Inflammatory macrophage treated with lipopolysaccharide for 1 hour (primary cell): ENCODE measurements around the gene TRAPPC5.

Source experiments
- DNase-seq, 2 donors: peaks; one replicate each; pipeline ENCODE4 v3.0.0-alpha.2; 2020 to 2022

Gene TRAPPC5

DNA sequence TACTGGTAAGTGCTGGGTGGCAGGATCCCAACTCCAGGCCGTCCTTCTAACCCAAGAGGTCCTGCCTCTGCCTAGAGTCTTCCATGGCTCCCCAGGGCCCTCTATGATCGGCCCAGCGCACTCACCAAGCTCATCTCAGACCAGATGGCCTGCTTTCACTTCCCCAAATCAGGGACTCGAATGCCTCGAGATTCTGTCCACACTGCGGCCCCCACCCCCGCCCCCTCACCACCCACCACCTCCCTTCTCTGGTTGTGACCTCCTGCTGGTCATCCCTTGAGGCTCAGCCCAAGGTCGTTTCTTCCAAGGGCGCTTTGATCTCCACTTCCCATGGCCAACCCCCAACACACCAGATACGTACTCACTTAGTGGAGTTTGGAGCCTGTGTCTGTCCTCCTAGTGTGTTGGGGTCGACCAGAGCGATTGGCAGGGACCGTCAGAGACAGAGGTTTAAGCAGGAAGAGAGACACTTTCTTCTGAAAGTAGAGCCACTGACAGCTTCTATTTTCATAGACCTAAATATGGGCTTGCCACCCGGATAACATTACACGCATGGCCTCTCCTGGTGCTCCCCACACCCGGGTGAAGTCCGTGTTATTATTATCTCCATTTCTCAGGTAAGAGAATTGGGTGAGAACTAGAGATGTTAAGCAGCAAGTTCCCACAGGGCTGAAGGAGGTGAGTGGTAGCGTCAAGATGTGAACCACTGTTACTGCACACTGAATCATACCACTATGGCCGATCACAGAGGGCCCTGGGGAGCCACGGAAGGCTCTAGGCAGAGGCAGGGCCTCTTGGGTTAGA is 21.2 kb downstream of the TRAPPC5 start, which contains the start of gene FCER2:
TSS of gene FCER2 (minus strand) at position 478 of the 804 bp plus-strand sequence. CDS start 2,371 bp downstream, outside the sequence.
- peak; percentile 42 to 46 for DNase-seq

DNA sequence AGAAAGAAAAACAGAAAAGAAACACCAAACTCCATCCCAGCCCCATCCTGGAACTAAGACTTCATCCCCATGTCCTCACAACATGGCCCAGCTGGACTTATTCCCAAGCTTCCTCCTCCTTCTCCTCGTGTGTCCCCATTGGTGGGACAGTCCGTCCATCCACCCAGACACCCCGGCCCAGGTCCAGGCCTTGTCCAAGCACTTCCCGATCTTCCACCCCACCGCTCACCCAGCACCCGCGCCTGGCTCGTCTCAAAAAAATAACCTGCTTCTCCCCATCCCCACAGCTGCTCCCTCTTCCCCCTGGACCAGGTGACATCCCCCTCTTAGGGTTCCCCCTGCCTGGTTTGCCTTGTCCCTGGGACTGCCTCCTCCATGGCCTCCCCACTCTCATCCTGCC is 22.7 kb downstream of the TRAPPC5 start:
- DNase-seq = no peak

DNA sequence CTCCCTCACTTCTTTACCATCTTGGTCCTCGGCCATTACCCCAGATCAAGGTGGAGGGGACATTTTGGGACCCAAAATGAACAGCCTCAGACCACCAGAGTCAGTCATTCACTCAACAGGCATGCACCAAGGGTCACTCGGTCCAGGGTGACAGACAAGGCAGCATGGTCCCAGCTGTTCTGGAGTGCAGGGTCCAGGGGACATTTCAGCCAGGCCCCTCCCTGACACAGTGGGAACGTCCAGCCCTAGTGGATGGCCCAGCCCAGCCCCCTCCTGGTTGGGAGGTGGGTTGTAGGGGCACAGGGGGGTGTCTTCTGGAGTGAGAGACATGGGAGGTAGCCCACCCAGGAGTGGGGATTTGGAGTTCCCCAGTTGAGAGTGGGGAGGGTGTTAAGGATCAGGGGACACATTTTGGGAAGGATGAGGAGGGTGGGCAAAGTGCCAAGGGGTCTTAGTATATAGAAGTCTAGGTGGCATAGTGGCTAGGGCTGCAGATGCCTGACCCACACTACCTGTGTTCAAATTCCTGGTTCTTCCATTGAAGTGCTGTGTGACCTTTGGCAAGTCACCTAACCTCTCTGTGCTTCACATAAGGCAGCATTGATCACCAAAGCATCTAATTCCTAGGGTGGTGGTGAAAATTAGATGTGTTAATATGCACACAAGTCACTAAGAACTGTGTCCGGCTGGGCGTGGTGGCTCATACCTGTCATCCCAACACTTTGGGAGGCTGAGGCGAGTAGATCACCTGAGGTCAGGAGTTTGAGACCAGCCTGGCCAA is 23.8 kb downstream of the TRAPPC5 start:
- no peak for DNase-seq

DNA sequence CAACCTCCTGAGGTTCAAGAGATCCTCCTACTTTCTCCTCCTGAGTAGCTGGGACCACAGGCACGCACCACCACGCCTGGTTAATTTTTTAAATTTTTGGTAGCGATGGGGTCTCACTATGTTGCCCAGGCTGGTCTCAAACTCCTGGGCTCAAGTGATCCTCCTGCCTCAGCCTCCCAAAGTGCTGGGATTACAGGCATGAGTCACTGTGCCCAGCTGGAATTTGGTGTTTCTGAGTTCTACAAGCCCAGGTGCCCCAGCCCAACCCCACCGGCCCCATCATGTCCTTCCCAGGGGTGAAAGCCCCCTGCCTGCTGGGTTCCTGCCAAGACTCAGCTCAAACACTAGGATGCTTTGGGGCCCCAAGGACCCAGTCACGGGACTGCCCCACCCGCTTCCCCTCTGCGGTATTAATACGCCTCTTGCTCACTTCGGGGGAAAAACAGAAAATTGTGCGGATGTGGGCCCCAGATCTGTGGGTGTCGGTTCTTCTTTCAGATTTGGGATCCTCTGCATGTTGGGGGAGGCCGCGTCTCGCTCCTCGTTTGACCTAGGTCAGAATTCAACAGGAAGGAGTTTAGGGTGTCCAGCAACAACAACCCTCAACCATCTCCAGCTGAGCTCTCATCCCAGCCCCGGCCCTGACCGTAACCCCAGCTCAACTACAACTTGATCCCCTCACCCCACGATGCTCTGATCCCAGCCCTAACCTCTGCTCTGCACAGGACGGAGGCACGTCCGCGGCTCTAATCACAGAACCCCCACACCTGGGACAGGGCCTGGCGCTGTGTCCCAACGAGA is 25.0 kb downstream of the TRAPPC5 start:
- DNase-seq = peak; percentile 94 to 96

- peak; percentile 38 to 52 for DNase-seq
These were observed 25.7 kb downstream of the TRAPPC5 start for GRCh38 chr19:7706188-7706954.

DNA sequence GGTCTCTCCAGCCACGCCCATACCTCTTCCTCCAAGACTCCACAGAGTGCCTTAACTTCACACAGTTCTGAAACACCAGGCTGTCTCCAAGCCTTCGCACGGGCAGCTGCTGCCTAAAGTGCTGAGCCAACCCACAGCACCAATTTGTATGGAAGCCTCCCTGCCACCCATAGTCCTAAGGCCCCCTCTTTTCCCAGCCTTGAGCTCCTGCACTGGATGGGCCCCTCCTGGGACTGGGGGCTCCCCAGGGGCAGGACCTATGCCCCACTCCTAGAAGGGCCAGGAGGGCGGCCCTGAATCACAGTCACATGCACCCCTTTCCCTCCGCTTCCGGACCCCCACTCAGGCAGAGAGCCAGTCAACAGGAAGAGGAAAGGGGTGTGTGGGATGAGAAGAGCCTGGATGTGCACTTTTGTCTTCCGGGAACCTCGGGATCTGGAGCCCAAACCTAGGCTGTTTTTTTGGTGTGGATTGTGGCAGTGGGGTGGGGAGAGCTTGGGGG is 26.4 kb downstream of the TRAPPC5 start:
- DNase-seq = peak in 1 of 2 donors; percentile 41

DNA sequence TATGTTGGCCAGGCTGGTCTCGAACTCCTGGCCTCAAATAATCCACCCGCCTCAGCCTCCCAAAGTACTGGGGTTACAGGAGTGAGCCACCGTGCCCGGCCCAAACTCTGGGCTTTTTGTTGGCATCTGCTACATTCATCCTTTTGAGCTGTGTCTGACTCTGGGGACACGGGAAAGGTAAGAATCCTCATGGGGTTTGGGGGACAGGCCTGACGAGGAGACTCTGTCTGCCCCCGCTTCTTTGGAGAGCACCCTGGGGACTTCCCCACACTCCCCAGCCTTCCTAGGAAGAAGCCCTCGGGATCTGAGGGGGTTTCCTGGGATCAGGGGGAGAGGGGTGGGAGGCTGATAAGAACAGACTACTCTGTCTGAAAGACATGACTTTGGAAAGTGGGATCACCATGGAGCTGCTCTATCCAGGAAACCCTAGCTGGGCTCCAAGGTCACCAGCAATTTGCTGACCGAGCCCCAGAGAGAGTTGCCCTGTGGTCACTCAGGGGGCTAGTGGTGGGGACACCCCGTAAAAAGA is 29.4 kb downstream of the TRAPPC5 start:
- no peak for DNase-seq

DNA sequence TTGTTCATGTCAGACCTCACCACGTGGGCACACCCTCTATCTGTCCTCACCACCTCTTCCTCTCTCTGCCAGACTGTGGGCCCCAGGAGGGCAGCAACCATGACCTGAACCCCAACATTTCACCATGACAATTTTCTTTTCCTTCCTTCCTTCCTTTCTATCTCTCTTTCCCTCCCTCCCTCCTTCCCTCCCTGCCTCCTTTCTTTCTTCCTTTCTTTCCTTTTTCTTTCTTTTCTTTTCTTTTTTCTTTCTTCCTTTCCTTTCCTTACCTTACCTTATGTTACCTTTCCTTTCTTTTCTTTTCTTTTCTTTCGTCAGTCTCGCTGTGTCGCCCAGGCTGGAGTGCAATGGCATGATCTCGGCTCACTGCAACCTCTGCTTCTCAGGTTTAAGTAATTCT is 30.0 kb downstream of the TRAPPC5 start:
- no peak for DNase-seq

- DNase-seq = no peak
These were observed 35.0 kb downstream of the TRAPPC5 start for GRCh38 chr19:7715671-7716070.

DNA sequence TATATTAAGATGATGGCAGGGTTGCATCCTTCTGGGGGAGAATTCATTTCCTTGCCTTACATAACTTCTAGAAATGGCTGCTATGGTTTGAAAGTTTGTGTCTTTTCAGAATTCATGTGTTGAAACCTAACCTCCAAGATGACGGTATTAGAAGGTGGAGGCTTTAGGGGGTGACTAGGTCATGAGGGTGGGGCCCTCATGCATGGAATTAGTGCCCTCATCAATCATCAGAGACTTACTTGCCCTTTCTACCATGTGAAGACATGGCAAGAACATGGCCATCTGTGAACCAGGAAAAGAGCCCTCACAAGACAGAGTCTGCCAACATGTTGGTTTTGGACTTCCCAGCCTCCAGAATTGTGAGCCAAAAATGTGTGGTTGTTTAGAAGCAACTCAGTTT is 36.1 kb downstream of the TRAPPC5 start:
- no peak for DNase-seq

- DNase-seq = no peak
These were observed 38.0 kb downstream of the TRAPPC5 start for GRCh38 chr19:7718668-7719067.

GRCh38 chr19:7720351-7720750 is 39.7 kb downstream of the TRAPPC5 start:
- no peak for DNase-seq

DNA sequence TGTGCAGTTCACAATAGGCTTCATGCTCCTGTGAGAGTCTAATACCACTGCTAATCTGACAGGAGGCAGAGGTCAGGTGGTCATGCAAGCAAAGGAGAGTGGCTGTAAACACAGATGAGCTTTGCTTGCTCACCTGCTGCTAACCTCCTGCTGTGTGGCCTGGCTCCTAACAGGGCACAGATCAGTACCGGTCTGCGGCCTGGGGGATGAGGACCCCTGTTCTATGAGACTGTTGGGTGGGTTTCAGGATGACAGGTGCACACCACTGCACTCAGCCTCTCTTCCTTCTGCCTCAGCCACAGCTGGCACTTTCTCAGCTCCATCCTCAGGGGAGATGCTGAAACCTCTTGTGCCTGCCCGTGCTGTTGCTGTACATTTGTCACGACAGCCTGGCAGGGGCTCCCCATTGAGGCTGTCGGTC is 41.6 kb downstream of the TRAPPC5 start:
- no peak for DNase-seq

- DNase-seq = peak in 1 of 2 donors; percentile 40
These were observed 45.2 kb downstream of the TRAPPC5 start for GRCh38 chr19:7725791-7726190.

- DNase-seq = no peak
These were observed 48.6 kb downstream of the TRAPPC5 start for GRCh38 chr19:7729211-7729610.

- no peak for DNase-seq
These were observed 49.2 kb downstream of the TRAPPC5 start for GRCh38 chr19:7729831-7730285.

DNA sequence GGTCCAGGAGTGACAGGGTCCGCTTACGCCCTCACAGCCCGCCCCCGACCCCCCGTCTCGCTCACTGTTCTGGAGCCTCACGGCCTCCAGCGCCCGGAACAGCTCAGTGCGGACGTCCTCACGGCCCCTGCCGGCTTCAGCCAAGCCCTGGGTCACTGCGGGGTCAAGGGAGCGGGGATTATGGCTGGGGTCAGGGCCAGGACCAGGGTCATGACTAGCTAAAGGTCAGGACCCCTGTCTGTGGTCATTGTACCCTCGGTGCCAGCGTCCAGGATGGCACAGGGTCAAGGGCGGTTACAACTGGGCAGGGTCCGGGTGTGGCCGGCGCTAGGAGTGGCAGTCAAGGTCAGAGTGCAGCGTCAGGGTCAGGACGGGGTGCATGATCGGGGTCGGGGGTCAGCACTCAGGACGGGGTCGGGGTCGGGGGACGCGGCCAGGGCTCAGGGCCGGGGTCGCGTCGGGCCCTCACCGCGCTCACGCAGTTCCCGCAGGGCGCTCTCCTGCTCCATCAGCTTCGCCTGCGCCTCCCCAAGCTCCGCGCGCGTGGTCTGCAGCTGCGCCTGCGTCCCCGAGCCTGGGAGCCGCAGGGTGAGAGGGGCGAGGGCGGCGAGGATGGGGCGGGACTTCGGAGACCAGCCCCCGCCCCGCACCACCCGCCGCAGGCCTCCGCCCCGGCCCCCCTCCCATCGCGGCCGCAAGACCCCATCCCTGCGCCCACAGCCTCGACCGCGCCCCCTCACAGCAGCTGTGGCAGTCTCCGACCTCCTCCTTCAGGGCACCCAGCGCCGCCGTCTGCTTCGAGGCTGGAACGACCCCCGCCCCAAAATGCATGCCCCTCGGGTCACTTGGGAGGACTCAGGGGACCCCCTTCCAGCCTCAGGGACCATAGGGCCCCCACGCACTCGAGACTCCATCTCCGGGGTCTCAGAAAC is 49.9 kb downstream of the TRAPPC5 start:
- no peak for DNase-seq

DNA sequence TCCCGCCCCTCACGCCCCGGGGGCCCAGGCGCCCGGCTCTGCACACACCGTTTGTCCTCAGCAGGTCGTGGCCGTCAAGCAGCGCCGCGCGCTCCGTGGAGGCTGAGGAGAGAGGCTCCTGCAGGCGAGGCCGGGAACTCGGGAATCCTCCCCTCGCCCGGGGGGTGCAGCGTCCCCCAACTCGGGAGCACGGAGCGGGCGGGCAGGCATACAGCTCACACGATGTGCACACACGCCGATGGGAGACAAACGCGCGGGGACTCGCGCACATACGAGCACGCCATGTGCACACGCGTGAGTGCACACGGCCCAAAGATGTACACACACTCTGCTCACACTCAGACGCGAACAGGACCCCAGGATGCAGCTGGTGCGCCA is 50.6 kb downstream of the TRAPPC5 start:
- DNase-seq = no peak

DNA sequence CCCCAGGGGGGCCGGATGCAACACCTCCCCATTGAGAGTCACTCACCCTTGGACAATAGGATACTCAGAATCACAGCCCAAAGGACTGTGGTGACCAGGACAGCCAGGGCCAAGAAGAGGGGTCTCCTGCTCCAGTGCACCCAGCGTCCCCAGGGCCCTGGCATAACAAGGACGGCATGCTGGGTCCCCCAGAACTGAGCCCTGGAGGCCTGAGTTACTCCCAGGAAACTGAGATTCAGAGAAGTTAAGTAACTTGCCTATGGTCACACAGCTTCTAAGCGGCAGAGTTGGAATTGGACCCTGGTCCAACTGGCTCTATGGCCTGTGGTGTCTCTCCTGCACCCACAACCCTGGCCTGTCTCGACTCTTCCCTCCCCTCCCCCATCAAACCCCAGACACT is 51.0 kb downstream of the TRAPPC5 start:
- no peak for DNase-seq

DNA sequence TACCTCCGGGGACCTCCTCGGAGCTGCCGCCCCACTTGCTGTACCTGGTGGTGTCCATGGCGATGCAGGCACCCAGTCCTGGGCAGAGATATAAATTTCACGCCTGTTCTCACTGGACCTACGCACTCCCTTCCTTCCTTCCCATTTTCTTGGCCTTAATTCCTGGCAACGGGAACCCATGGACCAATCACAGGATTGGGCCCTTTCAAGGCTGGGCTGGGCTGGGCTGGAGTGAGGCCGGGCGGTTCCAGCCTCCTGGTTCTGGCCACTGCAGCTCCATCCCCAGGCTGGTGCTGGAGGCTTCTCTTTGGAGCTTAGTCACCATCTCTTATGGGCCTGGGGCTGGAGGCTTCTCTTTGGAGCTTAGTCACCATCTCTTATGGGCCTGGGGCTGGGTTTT is 51.4 kb downstream of the TRAPPC5 start, which contains the start of gene CLEC4G:
TSS of gene CLEC4G (minus strand) at position 66 of the 400 bp plus-strand sequence. CDS start at position 58, 8 bp downstream.
- DNase-seq = no peak
